Effector memory CD8-positive, alpha-beta T cell (primary cell): ENCODE data around the gene GOLIM4.

Experiments used
- ATAC-seq: fragments of 150-1000 bp; cut with Tn5 transposase; replicated peaks from 2 replicates; pipeline ENCODE4 v1.10.0; 2021; ENCODE audit warnings: mild to moderate bottlenecking, moderate library complexity
- DNase-seq, 3 experiments: peaks; one replicate each; pipeline ENCODE4 v3.0.0; 2021
- H3K27ac Mint-ChIP-seq, 2 donors: one replicate each; pipeline ENCODE4 v1.8.0; 2022; ENCODE audit warnings: mild to moderate bottlenecking in 2 of 2, mixed read lengths in 2 of 2, moderate library complexity in 2 of 2
- H3K27me3 Mint-ChIP-seq, 2 donors: one replicate each; pipeline ENCODE4 v1.8.0; 2022; ENCODE audit warnings: mixed read lengths in 2 of 2
- H3K36me3 Mint-ChIP-seq: one replicate; pipeline ENCODE4 v1.8.0; 2022; ENCODE audit warnings: mild to moderate bottlenecking, moderate library complexity, mixed read lengths; ENCODE audit not compliant: insufficient read depth
- H3K4me1 Mint-ChIP-seq, 2 donors: one replicate each; pipeline ENCODE4 v1.8.0; 2022; ENCODE audit warnings: low read depth in 2 of 2, mixed read lengths in 2 of 2
- H3K4me3 Mint-ChIP-seq, 2 donors: one replicate each; pipeline ENCODE4 v1.8.0; 2022; ENCODE audit warnings: mild to moderate bottlenecking in 2 of 2, mixed read lengths in 2 of 2, moderate library complexity in 2 of 2
- H3K9me3 Mint-ChIP-seq, 2 donors: one replicate each; pipeline ENCODE4 v1.8.0; 2022; ENCODE audit warnings: mixed read lengths in 2 of 2

Gene GOLIM4

GRCh38 chr3:167973046-167973445, 122.7 kb downstream of the GOLIM4 start:
- peaks cover 0 to 1% of the 10 kb centered on the region in 2 donors for H3K9me3 Mint-ChIP-seq
- no peak overlapping the region for H3K4me3 Mint-ChIP-seq
- no peak for DNase-seq
- H3K36me3 Mint-ChIP-seq = no peaks in the 10 kb centered on the region
- no peaks in the 10 kb centered on the region for H3K27me3 Mint-ChIP-seq
- no peak overlapping the region for H3K27ac Mint-ChIP-seq
- ATAC-seq = no peak
- no peaks in the 10 kb centered on the region for H3K4me1 Mint-ChIP-seq

GRCh38 chr3:167972502-167972901, 123.2 kb downstream of the GOLIM4 start:
- Mint-ChIP-seq H3K4me1 (no peaks in the 10 kb centered on the region), H3K27ac (no peak overlapping the region), H3K4me3 (no peak overlapping the region), H3K9me3 (peaks cover 0 to 1% of the 10 kb centered on the region in 2 donors), H3K36me3 (no peaks in the 10 kb centered on the region), H3K27me3 (no peaks in the 10 kb centered on the region)
- no peak for ATAC-seq
- DNase-seq = no peak

- Mint-ChIP-seq H3K9me3 (peaks cover 0 to 3% of the 10 kb centered on the region in 2 donors), H3K4me1 (no peaks in the 10 kb centered on the region), H3K27me3 (peaks cover 0 to 7% of the 10 kb centered on the region in 2 donors), H3K27ac (no peak overlapping the region), H3K4me3 (no peak overlapping the region), H3K36me3 (no peaks in the 10 kb centered on the region)
- ATAC-seq (no peak), DNase-seq (no peak)
These were observed 126.2 kb downstream of the GOLIM4 start for GRCh38 chr3:167969548-167969947.

- no peaks in the 10 kb centered on the region for H3K4me1 Mint-ChIP-seq
- H3K27me3 Mint-ChIP-seq = peaks cover 0 to 7% of the 10 kb centered on the region in 2 donors
- H3K4me3 Mint-ChIP-seq = no peak overlapping the region
- no peaks in the 10 kb centered on the region for H3K36me3 Mint-ChIP-seq
- no peak for DNase-seq
- peaks cover 0 to 3% of the 10 kb centered on the region in 2 donors for H3K9me3 Mint-ChIP-seq
- ATAC-seq = no peak
- H3K27ac Mint-ChIP-seq = no peak overlapping the region
These were observed 128.3 kb downstream of the GOLIM4 start for GRCh38 chr3:167967257-167968036.
